ENCODE data around the gene TEAD3. TPM values are rescaled to one million over a fixed set of nuclear protein-coding genes. Genes with fewer than 3 reads are reported as not detected.
A peak's percentile ranks its signal among the peaks of the same experiment; 100 is the strongest.

Gene TEAD3
- total RNA-seq, 1 donor from 2014 or later: 0.26 TPM

DNA sequence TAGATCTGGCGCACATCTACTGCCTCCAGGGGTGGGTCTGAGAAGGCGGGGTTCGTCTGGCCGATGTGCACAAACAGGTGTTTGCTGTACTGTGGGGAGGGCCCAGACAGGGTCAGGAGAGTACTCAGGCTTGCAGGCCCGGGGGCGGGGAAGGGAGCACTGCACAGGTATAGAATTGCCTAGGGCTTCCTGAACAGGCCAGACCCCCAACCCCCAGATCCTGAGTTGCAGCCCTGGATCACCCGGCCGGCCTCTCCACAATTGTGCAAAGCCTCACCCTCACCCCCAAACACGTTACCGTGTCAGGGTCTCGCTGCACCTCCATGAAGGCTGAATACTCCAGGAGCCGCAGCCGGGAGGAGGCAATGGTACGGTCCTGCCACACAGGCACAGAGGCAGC, 20.9 kb downstream of the TEAD3 start:
- no peak for DNase-seq (ENCODE audit: low read depth in 2 of 2)

DNA sequence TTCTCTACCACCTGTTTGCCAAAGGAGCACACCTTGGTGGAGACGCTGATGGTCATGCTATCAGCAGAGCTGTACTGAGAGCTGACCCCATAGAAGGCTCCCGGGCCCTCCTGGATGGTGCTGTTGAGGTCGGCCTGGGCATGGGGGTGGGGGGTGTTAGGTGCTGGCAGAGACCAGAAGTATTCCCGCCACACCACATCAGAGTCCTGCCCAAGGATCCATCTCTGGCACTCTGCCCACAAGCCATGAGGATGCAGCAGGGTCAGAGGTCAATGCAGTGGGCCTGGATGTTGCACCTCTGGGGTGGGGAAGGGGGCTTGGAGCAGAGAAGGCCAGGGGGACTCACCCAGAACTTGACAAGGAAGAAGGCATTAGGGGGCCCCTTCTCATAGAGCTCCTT, 21.3 kb downstream of the TEAD3 start:
- DNase-seq (ENCODE audit: low read depth in 2 of 2): no peak

- DNase-seq (ENCODE audit: low read depth in 2 of 2): no peak
These were observed 21.8 kb downstream of the TEAD3 start for GRCh38 chr6:35474942-35475570.

DNA sequence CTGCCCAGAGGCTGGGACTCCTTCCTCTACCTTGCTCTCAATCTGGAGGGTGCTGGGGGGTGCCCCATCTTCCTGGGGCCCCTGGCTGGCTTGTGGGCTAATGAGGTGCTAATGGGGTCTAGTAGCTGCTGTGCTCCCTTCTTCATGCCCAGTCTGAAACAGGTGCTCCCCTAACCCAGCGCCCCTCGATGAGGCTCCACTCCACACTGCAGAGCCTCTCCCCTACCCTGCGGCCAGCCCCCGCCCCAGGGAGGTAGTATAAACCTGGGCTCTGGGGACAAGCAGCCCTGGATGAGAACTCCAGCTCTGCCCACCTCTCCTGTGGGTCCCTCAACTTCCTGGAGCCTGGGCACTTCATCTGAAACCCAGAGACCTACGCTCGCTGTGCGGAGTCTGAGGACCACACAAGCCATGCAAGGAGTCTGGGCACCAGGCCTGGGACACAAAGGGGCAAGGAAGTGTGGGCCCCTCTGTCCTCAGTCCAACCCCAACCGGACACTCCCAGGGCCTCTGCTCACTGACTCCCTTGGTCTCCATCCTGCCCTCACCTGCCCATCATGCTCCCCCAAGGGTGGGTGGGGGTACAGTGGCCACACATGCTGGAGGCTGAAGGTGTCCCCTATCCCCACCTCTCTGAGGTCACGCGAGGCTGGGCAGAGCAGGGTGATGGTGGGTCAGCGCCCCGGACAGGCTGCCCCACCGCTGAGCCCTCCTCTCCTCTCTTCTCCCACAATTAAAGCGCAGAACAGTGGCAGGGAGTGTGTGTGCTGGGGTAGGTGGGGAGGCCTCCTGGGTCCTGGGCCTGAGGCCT, 22.5 kb downstream of the TEAD3 start:
- no peak for DNase-seq (ENCODE audit: low read depth in 2 of 2)

DNA sequence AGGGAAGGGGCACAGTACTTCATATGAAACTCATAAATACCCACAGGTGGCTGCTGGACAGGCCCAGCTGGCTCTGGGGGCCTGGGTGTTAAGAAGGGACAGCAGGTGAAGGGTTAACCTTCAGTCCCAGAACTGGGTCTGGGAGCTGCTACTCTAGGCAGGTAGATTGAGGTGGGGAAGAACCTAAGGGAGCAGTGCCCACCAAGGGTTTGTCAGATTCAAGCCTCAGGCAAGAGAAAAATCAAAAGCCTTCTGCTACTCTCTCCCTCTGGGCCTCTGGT, 23.1 kb downstream of the TEAD3 start:
- no peak for DNase-seq (ENCODE audit: low read depth in 2 of 2)

- no peak for DNase-seq (ENCODE audit: low read depth in 2 of 2)
These were observed 23.6 kb downstream of the TEAD3 start for GRCh38 chr6:35473075-35473849.

DNA sequence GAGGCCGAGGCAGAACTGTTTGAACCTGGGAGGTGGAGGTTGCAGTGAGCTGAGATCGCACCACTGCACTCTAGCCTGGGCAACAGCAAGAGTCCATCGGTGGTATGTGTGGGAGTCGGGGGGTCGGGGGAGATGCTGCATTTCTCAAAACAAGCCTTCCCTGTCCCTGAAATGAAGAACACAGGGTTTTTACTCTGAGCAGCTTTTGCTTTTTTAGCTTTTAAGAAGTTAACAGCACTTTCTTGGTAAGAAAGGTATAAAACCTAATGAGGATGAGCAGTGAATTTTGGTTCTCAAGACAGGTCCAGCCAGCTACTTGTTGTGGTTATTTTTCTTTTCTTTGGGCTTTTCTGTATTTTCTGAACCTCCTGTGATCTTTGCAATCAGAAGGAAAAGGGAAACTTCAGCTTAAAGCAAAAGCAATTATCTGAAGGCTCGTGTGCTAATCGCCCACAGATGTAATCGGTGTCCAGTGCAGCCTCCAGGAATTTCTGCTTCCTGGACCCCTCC, 25.0 kb downstream of the TEAD3 start:
- no peak for DNase-seq (ENCODE audit: low read depth in 2 of 2)

DNA sequence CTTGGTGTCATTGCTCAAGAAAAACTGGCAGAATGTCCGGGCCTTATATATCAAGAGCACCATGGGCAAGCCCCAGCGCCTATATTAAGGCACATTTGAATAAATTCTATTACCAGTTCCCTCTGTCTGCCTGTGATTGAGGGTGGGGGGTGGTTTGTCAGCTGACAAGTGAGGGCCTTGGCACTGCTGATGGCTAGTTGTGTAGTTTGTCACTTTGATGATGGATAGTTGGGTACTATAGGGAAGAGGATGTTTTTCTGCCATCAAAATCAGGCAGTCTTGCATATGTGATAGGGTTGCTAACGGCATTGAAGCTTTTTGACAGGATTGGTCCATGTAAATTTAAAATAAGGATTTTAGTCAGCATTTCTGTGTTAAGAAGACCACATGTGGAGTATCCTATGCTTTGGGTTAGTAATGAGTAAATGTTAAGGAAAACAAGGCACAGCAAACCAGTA, 26.2 kb downstream of the TEAD3 start:
- DNase-seq (ENCODE audit: low read depth in 2 of 2): no peak

DNA sequence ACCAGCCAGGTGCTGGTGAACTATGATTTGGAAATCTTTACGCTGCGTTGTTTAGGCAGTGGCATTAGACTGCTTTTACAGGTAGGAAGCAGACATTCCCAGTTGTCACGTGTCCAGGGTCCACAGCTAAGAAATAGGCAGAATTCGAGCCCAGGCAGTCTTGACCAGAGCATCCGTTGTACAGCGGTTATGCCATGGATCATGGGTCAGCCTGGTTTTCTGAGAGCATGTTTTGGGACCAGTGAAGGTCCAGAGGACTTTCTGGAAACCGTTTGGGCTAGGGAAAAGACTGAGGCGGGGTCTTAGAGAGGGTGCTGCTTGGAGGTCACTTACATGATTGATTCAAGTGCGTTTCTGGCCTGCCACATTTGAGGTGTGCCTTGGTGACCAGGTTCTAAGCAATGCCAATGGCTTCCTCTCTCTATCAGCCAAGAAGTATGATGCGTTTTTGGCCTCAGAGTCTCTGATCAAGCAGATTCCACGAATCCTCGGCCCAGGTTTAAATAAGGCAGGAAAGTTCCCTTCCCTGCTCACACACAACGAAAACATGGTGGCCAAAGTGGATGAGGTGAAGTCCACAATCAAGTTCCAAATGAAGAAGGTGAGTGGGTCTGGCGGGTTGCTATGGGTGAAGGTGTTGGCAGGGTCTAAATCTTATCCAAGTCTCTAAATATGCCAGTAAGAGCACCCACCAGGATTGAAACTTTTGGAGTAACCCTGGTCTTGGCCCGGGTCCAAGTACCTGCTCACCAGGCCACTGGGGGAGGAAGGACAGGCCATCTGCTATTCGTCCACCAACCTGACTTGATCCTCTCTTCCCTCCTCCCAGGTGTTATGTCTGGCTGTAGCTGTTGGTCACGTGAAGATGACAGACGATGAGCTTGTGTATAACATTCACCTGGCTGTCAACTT, 26.9 kb downstream of the TEAD3 start:
- peak in 1 of 2 donors; percentile 21 for DNase-seq (ENCODE audit: low read depth in 2 of 2)

DNA sequence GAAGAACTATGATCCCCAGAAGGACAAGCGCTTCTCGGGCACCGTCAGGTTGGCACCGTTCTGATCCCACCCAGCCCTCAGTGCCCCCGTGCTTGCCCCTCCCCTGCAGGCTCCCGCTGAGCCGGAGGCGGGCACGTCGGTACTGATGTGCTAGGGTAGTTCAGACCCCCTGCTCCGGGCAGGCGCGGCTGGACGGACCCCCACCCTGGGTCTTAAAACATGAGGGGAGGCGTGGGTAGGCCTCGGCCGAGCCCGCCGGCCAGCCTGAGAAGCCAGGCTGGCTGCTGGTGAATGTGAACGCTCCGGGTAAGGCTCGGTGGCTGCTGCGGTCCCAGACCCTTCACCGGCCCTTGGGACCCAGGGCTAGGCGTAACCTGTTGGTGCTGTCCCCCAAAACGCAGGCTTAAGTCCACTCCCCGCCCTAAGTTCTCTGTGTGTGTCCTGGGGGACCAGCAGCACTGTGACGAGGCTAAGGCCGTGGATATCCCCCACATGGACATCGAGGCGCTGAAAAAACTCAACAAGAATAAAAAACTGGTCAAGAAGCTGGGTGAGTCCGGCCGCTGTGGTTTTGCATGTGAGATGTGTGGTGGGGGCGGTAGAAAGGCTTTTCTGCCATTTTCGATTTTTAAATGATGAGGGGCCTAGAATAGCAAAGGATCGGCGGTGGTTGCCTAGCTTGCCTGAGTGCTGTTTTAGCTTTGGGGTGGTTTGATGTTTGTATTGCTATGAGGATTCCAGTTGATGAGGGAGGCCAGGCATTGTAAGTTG, 27.7 kb downstream of the TEAD3 start:
- no peak for DNase-seq (ENCODE audit: low read depth in 2 of 2)

DNA sequence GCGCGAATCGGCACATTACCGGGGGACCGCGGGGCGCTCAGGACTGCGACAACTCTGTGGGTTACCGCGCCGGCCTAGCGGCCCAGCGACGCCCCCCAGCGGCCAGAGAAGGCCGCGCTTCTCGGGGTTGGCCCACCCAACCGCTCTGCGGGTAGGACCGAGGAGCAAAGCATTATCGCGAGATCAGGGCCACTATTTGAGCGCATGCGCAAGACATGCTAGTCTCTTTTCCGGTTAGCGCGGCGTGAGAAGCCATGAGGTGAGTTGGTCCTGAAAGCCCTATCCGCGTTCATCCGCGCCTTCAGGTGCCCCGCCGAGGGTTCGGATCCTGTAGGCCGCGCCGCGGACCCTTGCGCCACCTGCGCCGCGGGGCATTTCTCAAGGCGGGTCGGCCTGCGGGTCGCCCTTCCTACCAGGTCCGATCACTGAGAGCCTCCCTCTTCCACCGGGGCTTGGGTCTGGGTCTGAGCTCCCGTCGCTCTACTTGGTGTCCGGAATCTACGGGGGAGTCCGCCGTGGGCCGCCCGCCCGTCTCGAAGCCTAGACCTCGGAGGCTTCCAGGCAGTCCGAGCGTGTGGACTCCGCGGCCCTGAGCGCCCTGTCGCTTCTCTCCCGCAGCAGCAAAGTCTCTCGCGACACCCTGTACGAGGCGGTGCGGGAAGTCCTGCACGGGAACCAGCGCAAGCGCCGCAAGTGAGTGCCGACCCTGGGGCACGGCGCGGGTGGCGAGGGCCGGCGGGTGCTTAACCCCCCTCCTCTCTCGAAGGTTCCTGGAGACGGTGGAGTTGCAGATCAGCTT, 28.5 kb downstream of the TEAD3 start, which contains the start of gene RPL10A:
RPL10A (plus strand) TSS at position 221 of the 799 bp plus-strand sequence; CDS start at position 255, 34 bp downstream.
- DNase-seq (ENCODE audit: low read depth in 2 of 2): peak; percentile 96 to 97

GRCh38 chr6:35465646-35466045, 31.2 kb downstream of the TEAD3 start:
- no peak for DNase-seq (ENCODE audit: low read depth in 2 of 2)

GRCh38 chr6:35463292-35463691, 33.6 kb downstream of the TEAD3 start:
- no peak for DNase-seq (ENCODE audit: low read depth in 2 of 2)

GRCh38 chr6:35461270-35461669, 35.6 kb downstream of the TEAD3 start:
- no peak for DNase-seq (ENCODE audit: low read depth in 2 of 2)

DNA sequence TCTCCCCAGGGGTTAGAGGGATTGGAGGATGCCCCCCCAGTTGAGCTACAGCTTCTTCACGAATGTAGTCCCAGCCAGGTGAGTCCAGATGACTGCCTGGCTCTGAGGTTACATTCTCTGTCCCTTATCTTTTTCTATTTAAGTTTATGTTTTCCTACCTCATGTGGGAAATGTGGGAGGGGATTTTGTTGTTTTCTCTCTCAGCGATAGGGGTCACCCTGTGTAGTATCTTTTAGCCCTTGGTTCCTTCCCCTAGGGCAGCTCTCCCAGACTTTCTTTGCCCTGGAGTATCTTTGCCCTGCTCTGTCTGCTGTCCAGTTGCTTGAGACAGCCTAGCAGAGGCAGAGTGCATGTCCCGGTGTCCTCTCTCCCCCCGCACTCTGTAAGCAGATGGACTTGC, 39.0 kb downstream of the TEAD3 start:
- no peak for DNase-seq (ENCODE audit: low read depth in 2 of 2)

DNA sequence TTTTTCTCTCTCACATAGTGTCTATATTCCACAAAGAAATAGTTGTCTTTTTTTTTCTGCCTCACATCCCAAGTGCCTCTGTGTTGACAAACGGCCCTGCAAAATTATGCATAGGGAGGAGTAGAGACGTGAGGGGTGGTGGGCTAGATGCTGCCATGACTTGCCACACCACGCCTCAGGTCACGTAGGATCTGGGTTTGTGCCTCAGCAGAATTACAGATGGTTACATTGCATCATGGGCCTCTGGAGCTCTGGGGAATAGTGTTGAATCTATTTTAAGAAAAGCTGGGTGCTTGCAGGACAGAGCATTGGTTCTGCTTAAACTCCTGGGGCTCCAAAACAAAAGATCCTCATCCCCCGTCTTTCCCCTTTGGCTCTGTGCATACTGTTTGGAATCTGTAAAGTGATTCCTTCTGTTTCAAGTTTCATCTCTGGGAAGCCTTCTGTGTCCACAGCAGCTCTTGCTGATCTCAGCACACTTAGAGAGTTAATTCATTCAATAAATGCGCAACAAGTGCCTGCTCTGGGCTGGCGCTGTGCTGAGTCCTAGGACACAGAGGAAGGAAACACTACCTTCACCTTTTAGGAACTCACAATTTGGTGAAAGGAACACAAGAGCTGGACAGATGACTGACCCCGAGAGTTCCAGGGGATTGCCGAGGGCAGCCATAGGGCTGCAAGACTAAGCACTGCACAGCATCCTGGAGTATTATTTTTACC, 42.3 kb downstream of the TEAD3 start:
- DNase-seq (ENCODE audit: low read depth in 2 of 2): no peak

GRCh38 chr6:35453236-35453635, 43.6 kb downstream of the TEAD3 start:
- DNase-seq (ENCODE audit: low read depth in 2 of 2): no peak

DNA sequence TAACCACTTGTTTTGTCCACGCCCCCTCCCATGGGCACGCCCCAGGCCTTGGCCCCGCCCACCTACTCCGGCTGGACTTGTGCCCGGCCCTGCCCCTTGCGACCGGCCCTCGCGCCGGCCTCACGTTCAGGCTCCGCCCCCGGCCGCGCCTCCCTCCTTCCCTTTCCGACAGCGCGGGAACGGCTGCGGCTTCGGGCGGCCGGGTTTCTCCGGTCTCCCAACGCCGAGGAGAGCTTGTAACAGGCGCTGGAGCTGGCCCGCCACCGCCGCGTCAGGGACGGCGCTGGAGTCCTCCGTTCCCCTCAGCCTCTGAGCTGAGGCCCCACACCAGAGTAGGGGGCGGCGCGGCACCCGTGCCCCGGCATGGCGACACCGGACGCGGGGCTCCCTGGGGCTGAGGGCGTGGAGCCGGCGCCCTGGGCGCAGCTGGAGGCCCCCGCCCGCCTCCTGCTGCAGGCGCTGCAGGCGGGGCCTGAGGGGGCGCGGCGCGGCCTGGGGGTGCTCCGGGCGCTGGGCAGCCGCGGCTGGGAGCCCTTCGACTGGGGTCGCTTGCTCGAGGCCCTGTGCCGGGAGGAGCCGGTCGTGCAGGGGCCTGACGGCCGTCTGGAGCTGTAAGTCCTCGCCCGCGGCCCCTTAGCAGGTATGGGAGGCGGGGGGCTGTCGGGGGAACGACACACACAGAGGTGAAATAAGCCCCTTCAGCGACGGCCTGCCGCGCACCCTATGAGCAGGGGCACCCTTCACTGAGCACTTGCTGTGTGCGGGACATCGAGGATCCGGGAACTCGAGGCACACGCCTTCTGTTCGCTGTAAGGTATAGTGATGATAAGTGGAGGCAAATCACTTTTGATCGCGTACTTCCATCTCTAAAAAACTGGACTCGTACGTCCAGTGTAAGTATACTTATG, 44.4 kb downstream of the TEAD3 start, which contains the start of gene FANCE:
FANCE (plus strand) TSS at position 156 of the 908 bp plus-strand sequence; CDS start at position 364, 208 bp downstream.
- peak; percentile 80 to 93 for DNase-seq (ENCODE audit: low read depth in 2 of 2)
